Measurements from ENCODE around the gene FPR2.
"Not testable (repeated sequence)": the region's sequence is repeated elsewhere in the genome, so short reads cannot be mapped to it uniquely, and the experiment has no call there.

The FPR2 gene

DNA sequence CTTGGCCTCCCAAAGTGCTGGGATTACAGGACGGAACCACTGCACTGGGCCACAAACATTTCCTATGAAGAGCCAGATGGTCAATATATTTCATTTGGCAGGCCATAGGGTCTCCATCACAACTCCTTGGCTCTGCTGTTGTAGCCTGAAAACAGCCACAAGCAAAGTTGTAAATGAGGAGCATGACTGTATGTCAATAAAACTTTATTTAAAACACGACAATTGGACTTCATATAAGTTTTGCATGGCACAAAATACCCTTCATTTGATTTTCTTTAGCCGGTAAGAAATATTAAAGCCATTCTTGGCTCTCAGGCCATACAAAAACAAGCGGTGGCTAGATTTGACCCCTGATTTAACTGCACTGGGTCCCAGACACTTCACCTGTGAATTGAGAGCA, 6.2 kb upstream of the FPR2 start:
- no peak overlapping the region for H3K27ac ChIP-seq
- TF ChIP-seq ZFX (IDR thresholded peaks at IDR 0.05): no peak
- TF ChIP-seq, protein P1, sequence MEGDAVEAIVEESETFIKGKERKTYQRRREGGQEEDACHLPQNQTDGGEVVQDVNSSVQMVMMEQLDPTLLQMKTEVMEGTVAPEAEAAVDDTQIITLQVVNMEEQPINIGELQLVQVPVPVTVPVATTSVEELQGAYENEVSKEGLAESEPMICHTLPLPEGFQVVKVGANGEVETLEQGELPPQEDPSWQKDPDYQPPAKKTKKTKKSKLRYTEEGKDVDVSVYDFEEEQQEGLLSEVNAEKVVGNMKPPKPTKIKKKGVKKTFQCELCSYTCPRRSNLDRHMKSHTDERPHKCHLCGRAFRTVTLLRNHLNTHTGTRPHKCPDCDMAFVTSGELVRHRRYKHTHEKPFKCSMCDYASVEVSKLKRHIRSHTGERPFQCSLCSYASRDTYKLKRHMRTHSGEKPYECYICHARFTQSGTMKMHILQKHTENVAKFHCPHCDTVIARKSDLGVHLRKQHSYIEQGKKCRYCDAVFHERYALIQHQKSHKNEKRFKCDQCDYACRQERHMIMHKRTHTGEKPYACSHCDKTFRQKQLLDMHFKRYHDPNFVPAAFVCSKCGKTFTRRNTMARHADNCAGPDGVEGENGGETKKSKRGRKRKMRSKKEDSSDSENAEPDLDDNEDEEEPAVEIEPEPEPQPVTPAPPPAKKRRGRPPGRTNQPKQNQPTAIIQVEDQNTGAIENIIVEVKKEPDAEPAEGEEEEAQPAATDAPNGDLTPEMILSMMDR (conservative IDR thresholded peaks at IDR 0.05): no peak

DNA sequence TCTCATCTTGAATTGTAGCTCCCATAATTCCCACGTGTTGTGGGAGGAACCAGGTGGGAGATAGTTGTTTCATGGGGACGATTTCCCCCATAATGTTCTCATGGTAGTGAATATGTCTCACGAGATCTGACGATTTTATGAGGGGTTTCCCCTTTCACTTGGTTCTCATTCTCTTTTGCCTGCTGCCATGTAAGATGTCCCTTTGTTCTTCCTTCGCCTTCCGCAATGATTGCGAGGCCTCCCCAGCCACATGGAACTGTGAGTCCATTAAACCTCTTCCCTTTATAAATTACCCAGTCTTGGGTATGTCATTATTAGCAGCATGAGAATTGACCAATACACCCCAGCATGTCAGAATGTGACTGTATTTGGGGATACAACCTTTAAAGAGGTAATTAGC, 5.4 kb upstream of the FPR2 start:
- H3K27ac ChIP-seq: no peak overlapping the region
- TF ChIP-seq ZFX (IDR thresholded peaks at IDR 0.05): no peak
- TF ChIP-seq, protein P1 (conservative IDR thresholded peaks at IDR 0.05): no peak

DNA sequence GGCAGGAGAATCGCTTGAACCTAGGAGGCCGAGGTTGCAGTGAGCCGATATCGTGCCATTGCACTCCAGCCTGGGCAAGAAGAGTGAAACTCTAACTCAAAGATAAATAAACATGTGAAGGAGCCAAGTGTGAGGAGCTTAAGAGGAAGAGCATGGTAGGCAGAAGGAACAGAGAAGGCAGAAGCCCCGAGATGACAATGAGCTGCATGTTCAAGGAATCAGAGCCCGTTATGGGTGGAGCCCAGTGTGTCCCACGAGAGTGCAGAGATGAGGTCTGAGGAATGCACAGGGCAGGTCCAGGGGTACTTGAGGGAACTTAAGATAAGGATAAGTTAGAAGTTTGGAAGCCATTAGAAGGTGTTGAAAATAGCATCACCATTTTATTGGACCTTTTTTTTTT, 716 bp downstream of the FPR2 start:
- TF ChIP-seq, protein P1 (conservative IDR thresholded peaks at IDR 0.05): no peak
- TF ChIP-seq ZFX (IDR thresholded peaks at IDR 0.05): no peak
- no peak overlapping the region for H3K27ac ChIP-seq

DNA sequence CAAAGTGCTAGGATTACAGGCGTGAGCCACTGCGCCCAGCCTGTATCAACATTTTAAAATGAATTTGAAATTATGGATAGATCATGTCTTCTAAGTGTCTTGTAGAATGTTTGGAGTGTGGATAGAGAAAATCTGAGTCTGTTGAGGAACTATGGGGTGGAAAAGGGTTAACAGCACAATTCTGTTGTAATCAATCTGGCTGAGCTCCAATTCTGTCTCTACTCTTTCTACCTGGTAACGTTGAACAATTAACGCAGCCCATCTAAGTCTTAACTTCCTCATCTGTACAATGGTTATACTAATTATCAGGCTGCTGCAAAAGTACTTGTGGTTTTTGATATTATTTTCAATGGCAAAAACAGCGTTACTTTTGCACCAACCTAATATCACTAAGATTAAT, 4.1 kb downstream of the FPR2 start:
- H3K27ac ChIP-seq: no peak overlapping the region
- TF ChIP-seq, protein P1 (conservative IDR thresholded peaks at IDR 0.05): no peak
- no peak for TF ChIP-seq ZFX (IDR thresholded peaks at IDR 0.05)

DNA sequence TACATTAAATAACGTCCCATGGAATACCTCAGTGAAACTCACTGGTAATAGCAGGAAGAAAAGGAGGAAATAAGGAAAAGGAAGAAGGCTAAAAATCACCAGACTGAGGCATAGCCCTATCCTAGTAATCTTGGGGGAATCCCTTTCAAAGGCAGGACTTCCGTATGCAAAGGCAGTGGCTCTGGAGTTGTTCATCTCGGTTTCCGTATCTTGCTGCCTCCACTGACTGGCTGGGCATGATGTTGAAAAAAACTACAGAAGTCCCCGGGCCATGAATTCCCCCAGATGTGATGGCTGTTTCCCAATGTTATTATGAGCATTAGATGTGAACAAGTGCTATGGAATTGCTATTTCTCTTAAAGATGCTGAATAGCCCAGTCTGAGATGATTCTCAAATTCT, 5.5 kb downstream of the FPR2 start:
- TF ChIP-seq, protein P1 (conservative IDR thresholded peaks at IDR 0.05): no peak
- TF ChIP-seq ZFX (IDR thresholded peaks at IDR 0.05): no peak
- no peak overlapping the region for H3K27ac ChIP-seq

DNA sequence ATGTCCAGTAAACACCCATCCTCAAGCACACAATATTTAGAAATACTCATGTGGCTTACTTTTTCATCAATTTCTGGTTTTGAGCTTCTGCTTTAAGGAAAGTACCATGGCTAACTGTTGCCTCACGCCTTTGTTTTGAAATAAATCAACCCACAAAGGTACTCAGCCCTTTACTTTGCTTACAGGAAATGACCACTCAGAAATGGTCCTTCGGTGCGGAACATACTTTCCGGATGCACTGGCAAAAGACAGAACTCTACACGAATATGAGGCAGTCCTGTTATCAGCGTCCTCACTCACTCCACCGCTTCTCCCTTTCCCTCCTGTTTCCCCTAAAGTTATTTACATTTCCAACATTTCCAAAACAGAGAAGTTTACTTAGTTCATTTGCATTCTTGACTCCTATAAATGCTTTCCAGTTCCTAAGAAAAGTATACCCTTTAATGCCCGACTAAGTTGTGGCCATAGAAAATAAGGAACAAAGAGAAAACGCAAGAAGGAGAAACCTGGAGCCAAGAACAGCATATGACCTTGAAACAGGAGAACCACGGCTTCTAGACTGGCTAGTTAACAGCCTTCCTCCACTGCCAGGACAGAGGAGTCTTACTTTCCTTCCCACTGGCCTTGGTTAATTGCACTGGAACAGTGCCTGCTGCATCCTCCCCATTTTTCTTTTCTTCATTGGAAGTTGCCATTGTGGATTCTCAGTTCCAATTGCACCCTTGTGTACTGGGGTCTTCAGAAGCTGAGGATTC, 10.6 kb downstream of the FPR2 start:
- TF ChIP-seq, protein P1 (conservative IDR thresholded peaks at IDR 0.05): no peak
- no peak for TF ChIP-seq ZFX (IDR thresholded peaks at IDR 0.05)

DNA sequence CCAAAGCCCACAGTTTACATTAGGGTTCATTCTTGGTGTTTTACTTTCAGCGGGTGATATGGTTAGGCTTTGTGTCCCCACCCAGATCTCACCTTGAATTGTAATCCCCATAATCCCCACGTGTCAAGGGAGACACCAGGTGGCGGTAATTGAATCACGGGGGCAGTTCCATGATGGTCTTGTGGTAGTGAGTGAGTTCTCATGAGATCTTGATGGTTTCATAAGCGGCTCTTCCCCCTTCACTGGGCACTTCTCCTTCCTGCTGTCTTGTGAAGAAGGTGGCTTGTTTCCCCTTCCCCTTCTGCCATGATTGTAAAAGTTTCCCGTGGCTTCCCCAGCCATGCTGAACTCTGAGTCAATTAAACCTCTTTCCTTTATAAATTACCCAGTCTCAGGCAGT, 12.0 kb downstream of the FPR2 start:
- TF ChIP-seq ZFX (IDR thresholded peaks at IDR 0.05): no peak
- TF ChIP-seq, protein P1 (conservative IDR thresholded peaks at IDR 0.05): no peak
- no peak overlapping the region for H3K27ac ChIP-seq

More for the DNA sequence above, 10.6 kb downstream of the FPR2 start:
- H3K27ac ChIP-seq: no peak overlapping the region

DNA sequence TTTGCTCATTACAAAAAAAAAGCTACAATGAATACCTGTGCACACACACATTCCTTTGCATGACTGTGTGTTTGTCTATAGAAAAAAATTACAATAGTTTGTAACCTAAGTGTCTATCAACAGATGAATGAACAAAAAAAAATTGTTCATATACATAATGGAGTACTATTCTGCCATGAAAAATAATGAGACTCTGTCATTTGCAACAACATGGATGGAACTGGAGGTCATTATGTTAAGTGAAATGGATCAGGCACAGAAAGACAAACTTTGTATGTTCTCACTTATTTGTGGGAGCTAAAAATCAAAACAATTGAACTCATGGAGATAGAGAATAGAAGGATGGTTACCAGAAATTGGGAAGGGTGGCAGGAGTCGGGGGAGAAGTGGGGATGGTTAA, 15.6 kb downstream of the FPR2 start:
- not testable (repeated sequence) for H3K27ac ChIP-seq

All from C4-2B (cell line).